SJCRH30 (cell line): ENCODE data around the gene TTLL8. TPM values are rescaled to one million over a fixed set of nuclear protein-coding genes. Genes with fewer than 3 reads are reported as not detected.

Experiments
- DNase-seq, 2 experiments: peaks; one replicate each; pipeline ENCODE4 v3.0.0-alpha.2; 2015 to 2020
- H3K27ac ChIP-seq: fragments of 250-450 bp; sonication (Bioruptor Pico); 2 replicates; pipeline ENCODE4 v1.5.1; 2020; ENCODE audit warnings: mild to moderate bottlenecking, moderate library complexity
- H3K27me3 ChIP-seq: fragments of 250-450 bp; sonication (Bioruptor Pico); 2 replicates; pipeline ENCODE4 v1.5.1; 2020; ENCODE audit warnings: mild to moderate bottlenecking, moderate library complexity
- H3K36me3 ChIP-seq: fragments of 250-450 bp; sonication (Bioruptor Pico); 2 replicates; pipeline ENCODE4 v1.5.1; 2020; ENCODE audit warnings: mild to moderate bottlenecking, moderate library complexity
- H3K4me1 ChIP-seq: fragments of 250-450 bp; sonication (Bioruptor Pico); 2 replicates; pipeline ENCODE4 v1.5.1; 2020; ENCODE audit warnings: mild to moderate bottlenecking, moderate library complexity
- H3K4me3 ChIP-seq: fragments of 250-450 bp; sonication (Bioruptor Pico); 2 replicates; pipeline ENCODE4 v1.5.1; 2020; ENCODE audit warnings: mild to moderate bottlenecking, moderate library complexity
- H3K9me3 ChIP-seq: fragments of 250-450 bp; sonication (Bioruptor Pico); replicated peaks from 2 replicates; pipeline ENCODE4 v1.5.1; 2020; ENCODE audit warnings: mild to moderate bottlenecking, moderate library complexity
- total RNA-seq: library from RNA; depleted of rRNA; stranded (reverse); fragments of >200 nt; shearing (Covaris generic); gene quantifications from 2 replicates; pipeline ENCODE4 v1.2.3, GENCODE V29; 2014

Gene TTLL8
- total RNA-seq, 1 experiment from 2014 or later: not detected

DNA sequence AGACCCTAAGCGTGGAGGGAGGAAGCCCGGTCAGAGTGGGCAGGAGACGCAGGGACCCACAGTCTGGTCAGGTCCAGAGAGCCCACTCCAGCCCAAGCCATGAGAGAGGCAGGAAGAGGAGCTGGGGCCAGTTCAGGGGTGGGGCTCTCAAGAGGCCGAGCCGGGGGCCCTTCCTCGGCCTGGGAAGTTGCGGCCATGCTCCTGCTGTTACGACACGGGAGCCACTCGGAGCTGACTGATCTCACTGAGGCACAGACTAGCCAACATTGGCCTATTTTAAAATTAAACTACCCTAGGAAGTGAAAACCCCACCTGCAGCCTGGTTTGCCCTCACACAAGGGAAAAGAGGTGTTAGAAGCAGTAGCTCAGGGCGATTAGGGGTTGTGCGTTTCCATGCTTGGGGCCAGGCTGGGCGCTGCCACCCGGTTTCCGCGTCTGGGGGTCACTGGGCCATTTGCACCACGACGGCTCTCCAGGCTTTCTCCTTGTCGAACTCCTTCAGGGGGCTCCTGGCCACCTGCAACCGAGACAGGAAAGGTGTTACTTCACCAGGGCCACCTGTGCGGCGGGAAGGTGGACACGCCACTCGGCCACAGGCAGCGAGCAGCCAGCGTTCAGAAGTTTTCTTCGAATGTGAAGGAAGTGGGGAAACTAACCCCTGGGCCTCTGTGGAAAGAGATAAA is 3.2 kb upstream of the TTLL8 start:
- H3K9me3 ChIP-seq: no peaks in the 10 kb centered on the region
- H3K36me3 ChIP-seq: no peaks in the 10 kb centered on the region
- no peak for DNase-seq
- no peak overlapping the region for H3K27ac ChIP-seq
- H3K4me3 ChIP-seq: no peak overlapping the region
- no peaks in the 10 kb centered on the region for H3K27me3 ChIP-seq
- peaks cover 28% of the 10 kb centered on the region for H3K4me1 ChIP-seq

DNA sequence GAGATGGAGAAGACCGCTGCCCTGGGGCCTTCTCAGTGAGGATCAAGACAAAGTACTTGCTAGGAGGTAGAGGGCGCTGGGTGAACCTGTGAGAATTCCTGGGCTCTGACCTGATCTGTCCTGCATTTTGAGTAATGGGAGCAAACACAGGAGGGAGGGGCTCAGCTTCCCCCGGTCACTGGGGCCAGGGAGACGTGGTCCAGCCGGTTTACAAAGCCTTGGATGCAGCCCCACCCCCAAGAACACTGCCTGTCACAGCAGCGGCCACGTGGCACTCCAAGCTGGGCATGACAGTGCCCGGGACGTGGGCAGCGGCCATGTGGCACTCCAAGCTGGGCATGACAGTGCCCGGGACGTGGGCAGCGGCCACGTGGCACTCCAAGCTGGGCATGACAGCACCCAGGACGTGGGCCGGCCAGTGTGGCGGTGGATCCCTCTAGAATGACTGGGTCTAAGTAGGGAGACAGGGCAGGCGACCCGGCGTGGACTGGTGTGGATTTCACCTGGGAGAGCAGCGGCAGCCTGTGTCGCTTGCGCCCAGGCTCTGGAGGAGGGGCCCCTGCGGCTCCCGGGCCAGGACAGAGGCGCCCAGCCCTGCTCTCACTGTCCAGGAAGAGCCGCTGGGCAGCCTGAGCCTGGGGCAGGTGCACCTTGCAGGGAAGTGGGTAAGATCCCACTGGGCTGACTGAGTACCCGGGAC is 2.5 kb upstream of the TTLL8 start:
- Histone ChIP-seq H3K4me3 (no peak overlapping the region), H3K9me3 (no peaks in the 10 kb centered on the region), H3K36me3 (no peaks in the 10 kb centered on the region), H3K27ac (no peak overlapping the region), H3K27me3 (no peaks in the 10 kb centered on the region), H3K4me1 (peaks cover 28% of the 10 kb centered on the region)
- no peak for DNase-seq

DNA sequence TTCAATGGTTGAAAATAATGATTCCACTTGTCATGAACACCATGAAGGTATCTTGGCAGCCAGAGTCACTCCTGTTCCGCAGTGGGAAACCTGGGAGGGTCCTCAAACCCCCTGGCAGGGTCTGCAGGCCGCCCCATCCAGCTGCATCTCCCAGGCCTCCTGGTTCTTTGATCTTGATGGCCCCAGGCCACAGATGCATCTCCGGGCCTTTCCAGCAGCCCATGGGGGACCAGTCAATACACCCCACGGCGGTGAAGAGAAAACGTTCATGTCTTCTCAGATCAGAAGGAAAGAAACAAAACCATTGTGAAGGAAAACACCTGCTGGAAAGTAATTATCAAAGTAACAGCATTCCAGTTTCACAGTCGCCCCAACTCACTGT is 1.8 kb upstream of the TTLL8 start:
- Histone ChIP-seq H3K9me3 (no peaks in the 10 kb centered on the region), H3K27ac (no peak overlapping the region), H3K4me1 (peaks cover 28% of the 10 kb centered on the region), H3K36me3 (no peaks in the 10 kb centered on the region), H3K4me3 (no peak overlapping the region), H3K27me3 (no peaks in the 10 kb centered on the region)
- DNase-seq: no peak

DNA sequence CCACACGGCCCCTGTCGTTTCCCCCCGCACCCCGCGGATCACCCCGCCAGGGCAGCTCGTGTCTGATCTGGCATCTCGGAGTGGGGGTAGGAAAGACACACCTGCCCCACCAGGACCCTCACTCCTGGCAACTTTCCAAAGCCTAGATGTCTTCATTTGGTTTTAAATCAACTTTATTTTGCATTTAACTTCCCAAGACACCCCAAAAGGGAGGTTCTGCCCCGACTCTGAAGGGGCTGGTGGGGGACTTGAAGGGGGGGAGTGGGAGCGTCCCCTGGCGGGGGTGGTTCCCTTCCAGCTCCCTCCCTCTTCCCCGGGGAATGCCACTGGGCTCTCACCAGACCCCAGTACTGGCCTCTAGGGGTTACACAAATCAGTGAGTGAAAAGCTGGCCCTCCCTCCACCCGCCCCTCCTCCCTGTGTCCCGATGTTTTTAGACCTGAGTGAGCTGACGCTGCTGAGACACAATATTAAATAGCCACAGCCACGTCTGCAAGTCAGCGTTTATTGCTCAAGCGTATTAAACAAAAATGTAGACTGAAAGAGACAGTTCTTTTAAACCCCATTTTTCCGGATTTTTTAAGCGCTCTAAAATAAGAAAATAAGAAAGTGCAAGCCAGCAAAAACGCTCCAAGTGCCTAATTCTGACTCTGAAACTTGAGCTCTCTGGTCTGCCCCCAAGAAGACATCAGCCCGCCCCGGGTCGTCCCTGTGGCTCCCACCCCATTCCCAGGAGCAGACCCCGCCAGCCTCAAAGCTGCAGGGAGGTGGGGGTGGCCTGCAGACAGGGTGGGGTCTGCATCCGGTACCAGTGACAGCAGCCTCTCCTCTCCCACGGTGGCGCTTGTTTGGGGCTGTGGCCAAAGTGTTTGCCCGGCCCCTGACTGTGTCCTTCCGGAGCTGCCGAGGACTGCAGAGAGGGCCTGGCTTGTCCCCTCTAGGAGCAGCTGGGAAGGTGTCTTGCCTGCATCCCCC is 1.1 kb upstream of the TTLL8 start:
- H3K27me3 ChIP-seq: no peaks in the 10 kb centered on the region
- H3K36me3 ChIP-seq: no peaks in the 10 kb centered on the region
- no peaks in the 10 kb centered on the region for H3K9me3 ChIP-seq
- H3K4me1 ChIP-seq: peaks cover 28% of the 10 kb centered on the region
- peak overlapping the region; percentile 17 for H3K4me3 ChIP-seq
- H3K27ac ChIP-seq: no peak overlapping the region
- DNase-seq: peak; percentile 67 to 79

DNA sequence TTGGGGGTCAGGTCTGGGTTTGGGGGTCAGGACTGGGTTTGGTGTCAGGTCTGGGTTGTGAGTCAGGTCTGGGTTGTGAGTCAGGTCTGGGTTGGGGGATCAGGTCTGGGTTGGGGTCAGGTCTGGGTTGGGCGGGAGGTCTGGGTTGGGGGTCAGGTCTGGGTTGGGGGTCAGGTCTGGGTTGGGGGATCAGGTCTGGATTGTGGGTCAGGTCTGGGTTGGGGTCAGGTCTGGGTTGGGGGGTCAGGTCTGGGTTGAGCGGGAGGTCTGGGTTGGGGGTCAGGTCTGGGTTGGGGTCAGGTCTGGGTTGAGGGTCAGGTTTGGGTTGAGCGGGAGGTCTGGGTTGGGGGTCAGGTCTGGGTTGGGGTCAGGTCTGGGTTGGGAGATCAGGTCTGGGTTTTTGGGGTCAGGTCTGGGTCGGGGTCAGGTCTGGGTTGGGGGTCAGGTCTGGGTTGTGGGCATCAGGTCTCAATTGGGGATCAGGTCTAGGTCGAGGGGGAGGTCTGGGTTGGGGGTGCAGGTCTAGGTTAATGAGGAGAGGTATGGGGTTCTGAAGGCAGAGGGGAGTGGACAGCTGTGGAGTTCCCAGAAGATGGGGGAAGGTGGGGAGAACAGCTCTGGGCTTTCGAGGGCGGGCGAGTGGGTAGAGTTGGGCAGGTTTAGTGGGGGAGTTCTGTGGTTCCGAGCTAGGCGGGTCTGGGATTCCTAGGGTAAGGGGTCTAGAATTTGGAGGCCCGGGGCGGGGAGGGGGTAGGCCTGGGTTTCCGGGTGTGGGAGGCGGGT is 629 bp downstream of the TTLL8 start:
- DNase-seq: no peak
- H3K36me3 ChIP-seq: no peaks in the 10 kb centered on the region
- peaks cover 26% of the 10 kb centered on the region for H3K4me1 ChIP-seq
- H3K27ac ChIP-seq: no peak overlapping the region
- H3K27me3 ChIP-seq: no peaks in the 10 kb centered on the region
- no peak overlapping the region for H3K4me3 ChIP-seq
- H3K9me3 ChIP-seq: peaks cover 4% of the 10 kb centered on the region; the same call in 1 of the 2 replicates

DNA sequence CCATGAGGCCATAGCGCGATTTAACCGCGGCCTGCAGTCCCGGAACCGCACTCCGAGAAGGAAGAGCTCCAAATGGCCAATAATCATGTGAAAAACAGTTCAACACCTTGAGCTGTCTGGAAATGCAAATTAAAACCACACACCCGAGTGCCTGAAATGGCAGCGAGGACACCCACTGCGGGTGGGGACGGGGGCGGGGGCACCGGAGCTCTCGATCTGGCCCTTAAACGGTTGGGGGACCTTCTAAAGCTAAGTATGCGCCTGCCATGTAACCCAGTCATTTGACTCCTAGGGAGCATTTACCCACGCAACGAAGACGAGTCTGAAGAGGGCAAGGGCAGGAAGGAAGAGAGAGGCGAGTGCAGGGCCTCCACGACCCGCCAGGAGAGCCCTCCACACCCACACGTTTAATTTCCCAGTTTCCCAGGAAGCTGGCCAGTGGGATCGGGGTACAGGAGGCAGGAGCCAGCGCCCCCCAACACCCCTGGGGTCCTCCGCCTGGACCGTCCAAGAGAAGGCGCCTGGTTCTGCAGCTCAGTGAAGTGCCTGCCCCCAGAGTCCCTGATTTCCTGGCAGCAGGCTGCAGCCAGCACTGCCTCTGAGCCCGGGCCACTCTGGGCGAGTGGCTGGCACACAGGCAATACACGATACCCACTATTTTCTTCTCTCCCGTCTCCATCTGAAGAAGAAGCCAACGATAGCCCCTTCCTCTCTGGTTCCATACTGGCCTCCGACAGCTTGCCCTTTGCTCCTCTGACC is 1.7 kb downstream of the TTLL8 start:
- no peak overlapping the region for H3K4me3 ChIP-seq
- H3K27ac ChIP-seq: no peak overlapping the region
- DNase-seq: no peak
- H3K9me3 ChIP-seq: peaks cover 4% of the 10 kb centered on the region; the same call in 1 of the 2 replicates
- H3K36me3 ChIP-seq: no peaks in the 10 kb centered on the region
- peaks cover 18% of the 10 kb centered on the region for H3K4me1 ChIP-seq
- H3K27me3 ChIP-seq: no peaks in the 10 kb centered on the region

DNA sequence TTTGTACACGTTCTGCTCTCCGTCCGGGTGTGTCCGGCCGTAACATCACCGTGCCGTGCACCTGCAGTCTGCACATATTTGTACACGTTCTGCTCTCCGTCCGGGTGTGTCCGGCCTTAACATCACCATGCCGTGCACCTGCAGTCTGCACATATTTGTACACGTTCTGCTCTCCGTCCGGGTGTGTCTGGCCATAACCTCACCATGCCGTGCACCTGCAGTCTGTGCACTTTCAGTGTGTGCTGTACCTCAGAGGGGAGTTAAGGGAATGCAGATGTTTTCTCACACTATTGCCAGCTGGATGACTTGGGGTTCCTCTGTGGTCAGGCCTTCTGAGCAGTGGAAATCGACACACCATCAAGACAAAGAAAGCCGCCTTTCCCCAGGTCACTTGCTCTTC is 4.2 kb downstream of the TTLL8 start:
- H3K9me3 ChIP-seq: peaks cover 4% of the 10 kb centered on the region; the same call in 1 of the 2 replicates
- no peaks in the 10 kb centered on the region for H3K27me3 ChIP-seq
- H3K4me3 ChIP-seq: no peak overlapping the region
- no peaks in the 10 kb centered on the region for H3K36me3 ChIP-seq
- DNase-seq: no peak
- peaks cover 4% of the 10 kb centered on the region for H3K4me1 ChIP-seq
- no peak overlapping the region for H3K27ac ChIP-seq

DNA sequence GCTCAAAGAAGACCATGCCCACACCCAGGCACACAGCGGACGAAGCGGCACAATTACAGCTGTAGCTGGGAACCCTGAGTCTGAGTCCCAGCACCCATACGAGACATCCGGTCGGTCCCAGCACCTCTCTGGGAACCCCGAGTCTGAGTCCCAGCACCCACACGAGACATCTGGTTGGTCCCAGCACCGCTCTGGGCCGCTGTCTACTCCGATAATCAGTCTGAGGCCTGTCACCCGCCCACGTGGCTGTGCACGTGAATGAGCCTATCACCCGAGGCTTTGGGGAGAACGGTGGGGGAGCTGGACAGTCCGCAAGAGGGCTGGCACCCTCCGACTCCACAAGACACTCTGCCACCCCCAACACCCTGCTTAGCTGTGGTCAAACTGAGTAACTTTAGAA is 6.2 kb downstream of the TTLL8 start:
- Histone ChIP-seq H3K4me1 (peaks cover 15% of the 10 kb centered on the region), H3K9me3 (peaks cover 4% of the 10 kb centered on the region; the same call in 1 of the 2 replicates), H3K4me3 (no peak overlapping the region), H3K36me3 (no peaks in the 10 kb centered on the region), H3K27ac (no peak overlapping the region), H3K27me3 (no peaks in the 10 kb centered on the region)
- no peak for DNase-seq

DNA sequence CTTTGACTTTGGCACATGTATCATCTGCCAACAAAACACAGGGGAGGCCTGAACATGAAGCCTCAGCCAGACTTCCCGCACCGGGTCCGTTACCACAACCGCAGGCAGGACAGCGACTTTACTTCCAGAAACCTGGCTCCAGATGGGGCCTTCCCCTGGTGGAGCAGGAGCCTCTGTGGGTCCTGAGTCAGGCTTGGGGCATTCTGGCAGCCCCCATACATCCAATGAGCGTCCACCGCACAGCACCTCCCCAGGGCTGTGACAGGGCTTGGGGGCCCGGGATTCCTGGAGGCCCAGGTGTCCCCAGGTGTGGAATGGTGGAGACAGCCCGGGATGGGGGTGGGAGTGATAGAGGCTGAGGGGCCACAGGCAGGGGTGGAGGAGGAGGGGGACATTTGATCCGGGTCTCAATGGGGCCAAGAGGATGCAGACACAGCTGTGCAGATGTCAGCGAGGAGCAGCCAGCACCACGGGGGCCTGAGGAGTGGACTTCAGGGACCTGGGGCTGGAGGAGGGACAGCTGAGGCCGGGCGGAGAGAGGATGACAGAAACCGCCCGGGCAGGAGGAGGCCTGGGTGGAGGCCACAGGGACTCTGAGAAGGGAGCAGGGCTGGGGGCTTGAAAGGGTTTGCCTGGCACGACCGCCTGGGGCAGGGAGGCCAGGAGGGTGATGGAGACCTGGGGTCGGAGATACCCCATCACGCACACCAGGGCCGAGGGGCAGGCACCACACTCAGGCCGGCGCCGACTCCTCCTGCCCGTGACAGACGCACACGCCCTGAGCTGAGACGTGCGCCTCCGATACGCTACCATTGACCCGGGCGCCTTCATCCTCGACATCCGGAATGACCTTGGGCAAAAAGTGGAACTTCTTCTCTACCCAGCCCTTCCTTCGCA is 8.6 kb downstream of the TTLL8 start:
- Histone ChIP-seq H3K27me3 (no peaks in the 10 kb centered on the region; the same call in 1 of the 2 replicates), H3K4me3 (no peak overlapping the region), H3K36me3 (no peaks in the 10 kb centered on the region), H3K9me3 (peaks cover 4% of the 10 kb centered on the region; the same call in 1 of the 2 replicates), H3K27ac (no peak overlapping the region), H3K4me1 (peaks cover 15% of the 10 kb centered on the region)
- no peak for DNase-seq

DNA sequence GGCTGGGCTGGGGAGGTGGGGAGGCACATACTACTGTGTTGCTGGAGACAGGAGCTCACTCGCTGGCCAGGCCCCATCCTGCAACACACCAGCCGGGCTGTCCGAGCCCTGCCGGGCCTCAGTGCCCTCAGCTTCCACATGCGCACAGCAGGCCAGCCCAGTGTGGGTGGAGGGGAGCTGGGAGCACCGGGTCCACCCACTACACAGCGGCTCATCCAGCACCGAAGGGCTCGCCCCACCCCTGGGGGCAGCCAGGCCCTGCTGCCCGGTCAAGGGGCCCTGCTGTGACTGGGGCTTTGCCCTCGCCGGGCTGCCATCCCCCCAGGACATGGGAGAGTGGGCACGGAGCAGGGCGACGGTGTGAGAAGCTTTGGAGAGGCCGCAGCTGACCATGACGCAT is 9.3 kb downstream of the TTLL8 start:
- no peak overlapping the region for H3K4me3 ChIP-seq
- H3K36me3 ChIP-seq: no peaks in the 10 kb centered on the region
- H3K4me1 ChIP-seq: peaks cover 15% of the 10 kb centered on the region
- peak overlapping the region; percentile 57 for H3K27ac ChIP-seq
- H3K27me3 ChIP-seq: no peaks in the 10 kb centered on the region; the same call in 1 of the 2 replicates
- H3K9me3 ChIP-seq: peaks cover 4% of the 10 kb centered on the region; the same call in 1 of the 2 replicates
- no peak for DNase-seq

DNA sequence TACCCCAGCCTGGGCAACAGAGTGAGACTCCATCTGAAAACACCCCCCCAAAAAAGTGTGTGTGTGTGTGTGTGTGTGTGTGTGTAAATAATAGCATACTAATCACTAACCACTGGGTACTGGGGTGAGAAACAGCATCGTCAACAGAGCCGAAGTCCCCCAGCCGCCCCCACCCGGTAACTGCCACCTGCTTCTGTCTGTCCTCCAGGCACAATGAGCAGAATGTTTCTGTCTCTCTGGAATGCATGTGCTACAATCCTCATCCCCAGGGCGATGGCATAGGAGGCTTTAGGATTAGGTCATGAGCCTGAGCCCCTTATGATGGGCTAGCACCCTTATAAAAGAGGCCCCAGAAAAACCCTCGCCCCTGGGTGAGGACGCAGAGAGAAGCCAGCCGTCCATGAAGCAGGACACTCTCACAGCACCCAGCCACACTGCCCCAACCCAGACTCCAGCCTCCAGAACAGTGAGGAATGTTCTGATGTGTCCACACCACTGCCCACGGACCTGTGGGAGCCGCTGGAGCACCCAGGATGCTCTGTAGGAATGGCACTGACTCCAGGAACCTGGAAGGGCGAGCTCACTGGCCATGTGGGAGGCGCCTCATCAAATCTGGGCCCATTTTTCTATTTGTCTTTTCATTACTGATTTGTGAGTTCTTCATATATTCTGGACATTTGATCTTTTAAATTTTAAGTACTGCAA is 9.9 kb downstream of the TTLL8 start:
- peaks cover 1% of the 10 kb centered on the region; the same call in 1 of the 2 replicates for H3K9me3 ChIP-seq
- H3K4me1 ChIP-seq: peaks cover 15% of the 10 kb centered on the region
- peak; percentile 93 to 96 for DNase-seq
- H3K27ac ChIP-seq: peak overlapping the region; percentile 57
- no peaks in the 10 kb centered on the region for H3K36me3 ChIP-seq
- no peaks in the 10 kb centered on the region; the same call in 1 of the 2 replicates for H3K27me3 ChIP-seq
- H3K4me3 ChIP-seq: no peak overlapping the region

DNA sequence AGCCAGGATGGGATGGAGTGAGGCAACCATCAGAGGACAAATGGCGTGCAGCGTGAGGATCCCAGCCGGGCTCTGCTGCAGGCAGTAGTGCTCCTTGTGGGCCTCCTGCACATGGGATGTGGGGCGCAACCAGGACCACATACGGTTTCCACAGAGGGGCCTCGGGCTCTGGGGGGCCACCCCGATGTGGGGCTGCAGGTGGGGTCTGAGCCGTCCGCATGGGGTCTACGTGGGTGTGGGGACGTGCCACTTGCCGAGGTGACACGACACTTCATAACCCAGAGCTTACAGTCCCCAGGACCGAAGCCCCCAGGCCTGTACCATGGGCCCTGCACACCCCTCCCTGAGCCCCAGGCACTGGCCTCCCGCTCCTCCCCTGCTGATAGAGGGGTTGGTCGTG is 10.8 kb downstream of the TTLL8 start:
- no peaks in the 10 kb centered on the region for H3K36me3 ChIP-seq
- H3K9me3 ChIP-seq: no peaks in the 10 kb centered on the region
- H3K27ac ChIP-seq: no peak overlapping the region
- no peak overlapping the region for H3K4me3 ChIP-seq
- H3K27me3 ChIP-seq: no peaks in the 10 kb centered on the region; the same call in 1 of the 2 replicates
- DNase-seq: no peak
- H3K4me1 ChIP-seq: peaks cover 15% of the 10 kb centered on the region
